GM08714 (cell line): ENCODE measurements around the gene TLR1.
"Not testable (repeated sequence)": the region's sequence is repeated elsewhere in the genome, so short reads cannot be mapped to it uniquely, and the experiment has no call there.

ENCODE experiments used
- H3K4me3 ChIP-seq: fragments of 200-500 bp; sonication (Bioruptor generic); 2 replicates; pipeline ENCODE4 v1.5.1; 2014; ENCODE audit warnings: mild to moderate bottlenecking, low read length, inconsistent platforms
- ZNF274 ChIP-seq: IDR thresholded peaks from 2 replicates; pipeline ENCODE4 v1.6.1; 2012; ENCODE audit warnings: mild to moderate bottlenecking, low read depth, low read length

The TLR1 gene

DNA sequence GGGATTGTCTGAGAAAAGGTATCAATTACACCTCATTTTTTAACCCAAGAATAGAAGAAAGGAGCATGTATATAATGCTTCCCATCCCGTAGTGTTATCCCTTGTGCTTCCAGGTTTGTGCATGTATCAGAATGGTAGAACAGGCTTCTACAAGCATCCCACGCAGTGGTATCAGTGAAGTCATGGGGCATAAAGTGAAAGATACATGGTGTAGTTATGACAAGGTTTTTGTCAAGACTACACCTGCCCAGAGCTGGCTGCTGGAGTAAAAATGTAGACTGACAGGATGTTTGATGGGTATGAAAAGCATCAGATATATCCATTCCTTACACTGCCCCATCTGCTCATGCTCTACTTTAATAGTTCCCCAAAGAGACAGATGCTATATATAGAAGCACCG is 9.5 kb downstream of the TLR1 start:
- no peak overlapping the region for H3K4me3 ChIP-seq
- TF ChIP-seq ZNF274, result no peak

GRCh38 chr4:38794051-38794450 is 10.5 kb downstream of the TLR1 start:
- no peak for TF ChIP-seq ZNF274

DNA sequence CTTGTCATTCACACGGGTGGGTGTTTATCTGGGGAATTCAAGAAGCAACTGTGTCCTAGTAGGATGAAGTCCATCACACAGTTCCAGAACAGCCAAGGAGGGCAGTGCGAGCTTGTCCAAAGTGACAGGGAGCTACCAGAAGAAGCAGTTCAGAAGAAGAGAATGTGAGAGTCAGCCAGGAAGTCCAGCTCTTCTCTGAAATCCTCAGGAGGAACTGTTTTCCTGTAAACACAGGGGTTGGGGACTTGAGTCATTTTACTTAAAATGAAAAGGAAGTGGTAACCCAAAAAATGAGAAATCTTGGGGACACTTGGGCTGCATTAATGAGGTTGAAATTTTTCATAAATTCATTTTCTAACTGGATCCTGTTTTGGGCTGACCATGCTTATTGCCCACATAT is 13.6 kb downstream of the TLR1 start:
- TF ChIP-seq ZNF274, result no peak
- no peak overlapping the region for H3K4me3 ChIP-seq

More at GRCh38 chr4:38794051-38794450, 10.5 kb downstream of the TLR1 start:
- H3K4me3 ChIP-seq, result no peak overlapping the region

DNA sequence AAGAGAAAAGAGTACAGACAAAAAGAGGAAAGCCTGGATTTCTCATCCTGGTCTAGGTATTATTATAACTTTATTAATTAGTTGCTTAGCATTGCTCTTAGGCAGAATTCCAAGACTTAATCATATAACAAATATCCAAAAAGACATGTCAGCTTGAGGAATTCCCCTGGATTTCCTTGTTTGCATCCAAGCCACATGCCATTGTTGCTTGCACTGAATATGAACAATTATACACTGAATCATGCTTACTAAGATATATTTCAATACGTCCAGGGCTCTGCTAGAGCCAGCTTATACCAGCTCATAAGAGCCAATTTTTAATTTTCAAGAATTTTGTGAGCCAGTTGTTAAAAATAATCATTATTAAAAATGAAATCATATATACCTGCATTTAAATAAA is 16.3 kb downstream of the TLR1 start:
- H3K4me3 ChIP-seq, result no peak overlapping the region
- no peak for TF ChIP-seq ZNF274

GRCh38 chr4:38787693-38788092 is 16.9 kb downstream of the TLR1 start:
- TF ChIP-seq ZNF274, result no peak
- no peak overlapping the region for H3K4me3 ChIP-seq

- H3K4me3 ChIP-seq, result no peak overlapping the region
- no peak for TF ChIP-seq ZNF274
These were observed 18.6 kb downstream of the TLR1 start for GRCh38 chr4:38785901-38786402.

GRCh38 chr4:38785041-38785790 is 19.4 kb downstream of the TLR1 start:
- H3K4me3 ChIP-seq, result no peak overlapping the region
- TF ChIP-seq ZNF274, result no peak

DNA sequence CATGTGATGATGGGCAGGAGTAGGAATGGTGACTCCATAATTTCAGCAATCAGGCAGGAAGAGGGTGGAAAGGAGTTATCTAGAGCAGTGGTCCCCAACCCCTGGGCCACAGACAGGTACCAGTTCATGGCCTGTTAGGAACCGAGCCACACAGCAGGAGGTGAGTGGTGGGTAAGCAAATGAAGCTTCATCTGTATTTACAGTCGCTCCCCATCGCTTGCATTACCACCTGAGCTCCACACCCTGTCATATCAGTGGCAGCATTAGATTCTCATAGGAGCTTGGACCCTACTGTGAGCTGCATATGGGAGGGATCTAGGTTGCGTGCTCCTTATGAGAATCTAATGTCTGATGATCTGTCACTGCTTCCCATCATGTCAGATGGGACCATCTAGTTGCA is 20.4 kb downstream of the TLR1 start:
- no peak for TF ChIP-seq ZNF274
- H3K4me3 ChIP-seq, result no peak overlapping the region

DNA sequence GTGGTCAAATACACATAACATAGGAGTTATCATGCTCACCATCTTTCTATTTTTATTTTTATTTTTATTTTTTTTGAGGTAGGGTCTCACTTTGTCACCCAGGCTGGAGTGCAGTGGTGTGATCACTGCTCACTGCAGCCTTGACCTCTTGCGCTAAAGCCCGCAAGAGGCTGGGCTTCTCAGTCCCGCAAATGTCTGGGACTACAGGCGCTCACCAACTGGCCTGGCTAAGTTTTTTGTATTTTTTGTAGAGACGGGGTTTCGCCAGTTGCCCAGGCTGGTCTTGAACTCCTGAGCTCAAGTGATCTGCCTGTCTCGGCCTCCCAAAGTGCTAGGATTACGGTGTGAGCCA is 21.5 kb downstream of the TLR1 start:
- no peak for TF ChIP-seq ZNF274
- H3K4me3 ChIP-seq, result no peak overlapping the region

- peak within 1 kb of the TSS; percentile 98 for H3K4me3 ChIP-seq
- TF ChIP-seq ZNF274, result no peak
These were observed 22.0 kb downstream of the TLR1 start, which contains the start of gene TLR10 for GRCh38 chr4:38782452-38783108. TSS of gene TLR10 (minus strand) at chr4:38782990. CDS start at chr4:38775590, 7,400 bp downstream.

DNA sequence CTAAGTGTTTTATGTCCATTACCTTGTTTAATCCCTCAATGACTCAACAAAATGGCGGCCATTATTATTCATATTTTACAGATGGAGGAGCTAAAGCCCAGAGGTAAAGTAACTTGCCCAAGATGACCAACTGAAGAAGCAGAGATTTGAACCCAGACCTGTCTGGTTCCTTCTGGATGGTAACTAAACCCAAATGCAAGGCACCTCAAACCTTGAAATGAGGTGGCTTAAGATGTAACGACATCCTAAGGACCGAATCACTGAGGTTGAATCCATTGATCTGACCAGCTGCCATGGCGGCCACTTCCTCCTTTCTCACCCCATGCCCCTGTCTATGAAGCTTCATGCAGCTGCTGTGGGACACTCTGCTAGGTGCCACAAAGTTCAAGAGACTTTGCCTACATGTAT is 22.7 kb downstream of the TLR1 start:
- no peak for TF ChIP-seq ZNF274
- H3K4me3 ChIP-seq, result peak overlapping the region; percentile 98

DNA sequence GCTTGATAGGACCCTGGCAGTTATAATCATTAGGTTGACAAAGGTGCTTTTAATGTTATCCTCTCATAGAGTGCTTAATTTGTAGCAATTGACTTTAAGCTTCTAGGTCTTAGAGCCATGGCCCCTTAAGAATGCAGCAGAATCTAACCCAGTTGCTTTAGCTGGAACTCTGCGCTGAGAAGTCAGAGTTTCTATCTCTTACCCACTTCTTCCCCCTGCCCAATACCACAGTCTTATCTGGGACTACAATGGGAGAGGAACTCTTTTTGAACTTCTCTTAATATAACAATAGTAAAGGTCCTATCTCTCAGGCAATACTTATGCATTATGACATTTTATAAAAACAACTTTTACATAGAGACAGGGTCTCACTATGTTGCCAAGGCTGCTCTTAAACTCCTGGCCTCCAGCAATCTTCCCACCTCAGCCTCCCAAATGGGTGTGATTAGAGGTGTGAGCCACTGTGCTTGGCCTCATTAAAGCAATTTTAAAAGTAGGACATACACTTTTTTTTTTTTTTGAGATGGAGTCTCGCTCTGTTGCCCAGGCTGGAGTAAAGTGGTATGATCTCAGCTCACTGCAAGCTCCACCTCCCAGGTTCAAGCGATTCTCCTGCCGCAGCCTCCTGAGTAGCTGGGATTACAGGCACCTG is 23.6 kb downstream of the TLR1 start:
- TF ChIP-seq ZNF274, result no peak
- peak overlapping the region; percentile 65 for H3K4me3 ChIP-seq

DNA sequence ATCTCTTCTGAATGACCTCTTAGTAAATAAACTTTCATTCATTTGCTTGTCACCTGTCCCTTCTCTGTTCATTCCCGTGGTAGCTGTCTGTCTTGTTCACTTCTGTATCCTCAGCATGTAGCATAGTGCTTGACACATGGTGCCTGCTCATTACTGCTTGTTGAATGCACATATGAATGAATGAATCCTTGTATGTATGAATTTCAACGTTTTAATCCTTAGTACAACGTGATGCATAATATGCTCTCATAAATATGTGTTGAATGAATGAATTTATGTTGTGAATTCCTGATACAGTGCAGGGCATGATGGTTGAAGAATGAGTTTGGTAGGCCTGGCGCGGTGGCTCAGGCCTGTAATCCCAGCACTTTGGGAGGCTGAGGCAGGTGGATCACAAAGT is 24.8 kb downstream of the TLR1 start:
- no peak for TF ChIP-seq ZNF274
- peak overlapping the region; percentile 51 for H3K4me3 ChIP-seq

DNA sequence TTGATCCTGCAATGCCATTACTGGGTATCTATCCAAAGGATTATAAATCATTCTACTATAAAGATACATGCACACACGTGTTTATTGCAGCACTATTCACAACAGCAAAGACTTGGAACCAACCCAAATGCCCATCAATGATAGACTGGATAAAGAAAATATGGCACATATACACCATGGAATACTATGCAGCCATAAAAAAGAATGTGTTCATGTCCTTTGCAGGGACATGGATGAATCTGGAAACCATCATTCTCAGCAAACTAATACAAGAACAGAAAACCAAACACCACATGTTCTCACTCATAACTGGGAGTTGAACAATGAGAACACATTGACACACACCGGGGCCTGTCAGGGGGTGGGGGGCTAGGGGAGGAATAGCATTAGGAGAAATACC is 26.7 kb downstream of the TLR1 start:
- not testable (repeated sequence) for H3K4me3 ChIP-seq

DNA sequence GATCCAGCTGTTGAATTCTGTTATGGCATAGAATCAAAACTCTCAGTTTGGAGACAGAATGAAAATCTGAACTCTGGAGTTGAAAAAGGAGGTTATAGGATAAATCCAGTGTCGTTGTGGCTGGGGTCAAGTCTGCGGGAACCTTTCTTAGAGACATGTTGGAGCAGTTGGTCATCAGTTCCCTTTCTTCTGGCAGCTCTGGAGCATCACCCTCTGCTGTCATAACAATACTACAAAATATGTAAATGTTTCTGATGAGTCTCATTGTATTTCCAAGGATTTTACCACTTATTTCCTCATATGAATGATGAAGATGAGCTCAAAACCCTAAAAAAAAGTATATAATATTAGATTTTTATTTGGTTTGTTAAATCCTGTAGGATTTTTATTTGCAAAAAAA is 29.3 kb downstream of the TLR1 start:
- TF ChIP-seq ZNF274, result no peak
- H3K4me3 ChIP-seq, result no peak overlapping the region
